Upper lobe of right lung (tissue), 1 donor: ENCODE measurements around the gene CPSF4L. TPM values are rescaled to one million over a fixed set of nuclear protein-coding genes. Genes with fewer than 3 reads are reported as not detected.

ENCODE experiments used
- ATAC-seq: fragments of 200-7000 bp; cut with Tn5 transposase; one replicate; pipeline ENCODE4 v1.9.1; 2020; ENCODE audit warnings: mild to moderate bottlenecking, moderate library complexity
- DNase-seq: peaks from one replicate; pipeline ENCODE4 v3.0.0-alpha.2; 2020
- H3K27ac ChIP-seq: fragments of 200-600 bp; one replicate; pipeline ENCODE4 v1.8.0; 2022
- H3K27me3 ChIP-seq: fragments of 200-600 bp; one replicate; pipeline ENCODE4 v1.8.0; 2022; ENCODE audit warnings: mild to moderate bottlenecking
- H3K36me3 ChIP-seq: fragments of 200-600 bp; one replicate; pipeline ENCODE4 v1.8.0; 2022
- H3K4me1 ChIP-seq: fragments of 200-600 bp; one replicate; pipeline ENCODE4 v1.8.0; 2022
- H3K4me3 ChIP-seq: fragments of 200-600 bp; one replicate; pipeline ENCODE4 v1.8.0; 2022; ENCODE audit warnings: mild to moderate bottlenecking
- H3K9me3 ChIP-seq: fragments of 200-600 bp; one replicate; pipeline ENCODE4 v1.8.0; 2022
- CTCF ChIP-seq: fragments of 200-600 bp; IDR thresholded peaks from one replicate; pipeline ENCODE4 v1.8.0; 2022; ENCODE audit warnings: antibody characterized with exemption
- intact Hi-C: fragments of 100-400 bp; cut with DNase I; formaldehyde crosslinking; loops from one replicate; pipeline ENCODE4 v1.11.0; 2022
- total RNA-seq: library from RNA; stranded (reverse); fragmentation: NEBNext Ultra II Directional; extraction: Animal tissue kit (Norgen Biotek cat#: 25700); gene quantifications from one replicate; pipeline ENCODE4 v1.2.1, GENCODE V29; 2021
- donor health status: DM: no; HTN: yes; CAD: no; lungs with severe emphysema.

The CPSF4L gene
- total RNA-seq, 1 donor from 2014 or later = not detected

- H3K4me1 ChIP-seq = peaks cover 34% of the 10 kb centered on the region
- peak overlapping the region; percentile 100 for H3K4me3 ChIP-seq
- intact Hi-C loops = no loop called here
Measured at GRCh38 chr17:73232587-73233373, 28.9 kb downstream of the CPSF4L start.

GRCh38 chr17:73231841-73232586, 29.7 kb downstream of the CPSF4L start:
- peak; percentile 47 for TF ChIP-seq CTCF
- H3K36me3 ChIP-seq = peaks cover 18% of the 10 kb centered on the region
- H3K4me1 ChIP-seq = peaks cover 40% of the 10 kb centered on the region
- no peaks in the 10 kb centered on the region for H3K27me3 ChIP-seq
- peak overlapping the region; percentile 100 for H3K4me3 ChIP-seq
- peak overlapping the region; percentile 90 for H3K27ac ChIP-seq
- no peaks in the 10 kb centered on the region for H3K9me3 ChIP-seq
- intact Hi-C loops = no loop called here
- DNase-seq = peak; percentile 99
- peak; percentile 98 for ATAC-seq

More at GRCh38 chr17:73232587-73233373, 28.9 kb downstream of the CPSF4L start:
- Histone ChIP-seq H3K27ac (peak overlapping the region; percentile 90), H3K36me3 (peaks cover 25% of the 10 kb centered on the region), H3K9me3 (no peaks in the 10 kb centered on the region), H3K27me3 (no peaks in the 10 kb centered on the region)
- TF ChIP-seq CTCF = no peak
- peak; percentile 57 for ATAC-seq
- peak; percentile 75 for DNase-seq

- peaks cover 12% of the 10 kb centered on the region for H3K36me3 ChIP-seq
- ATAC-seq = no peak
- TF ChIP-seq CTCF = no peak
- DNase-seq = no peak
- no peaks in the 10 kb centered on the region for H3K27me3 ChIP-seq
- H3K4me3 ChIP-seq = peak overlapping the region; percentile 100
- intact Hi-C loops = no loop called here
- peak overlapping the region; percentile 90 for H3K27ac ChIP-seq
- peaks cover 44% of the 10 kb centered on the region for H3K4me1 ChIP-seq
- H3K9me3 ChIP-seq = no peaks in the 10 kb centered on the region
Measured at GRCh38 chr17:73231395-73231794, 30.3 kb downstream of the CPSF4L start.

- no peak for ATAC-seq
- Histone ChIP-seq H3K9me3 (no peaks in the 10 kb centered on the region), H3K27me3 (no peaks in the 10 kb centered on the region), H3K36me3 (no peaks in the 10 kb centered on the region), H3K27ac (no peak overlapping the region), H3K4me3 (no peak overlapping the region), H3K4me1 (peaks cover 44% of the 10 kb centered on the region)
- intact Hi-C loops = no loop called here
- no peak for TF ChIP-seq CTCF
- DNase-seq = no peak
Measured at GRCh38 chr17:73230088-73230487, 31.6 kb downstream of the CPSF4L start.

- H3K9me3 ChIP-seq = no peaks in the 10 kb centered on the region
- no peaks in the 10 kb centered on the region for H3K27me3 ChIP-seq
- H3K4me1 ChIP-seq = peaks cover 44% of the 10 kb centered on the region
- H3K27ac ChIP-seq = peak overlapping the region; percentile 40
- peak; percentile 58 for ATAC-seq
- H3K36me3 ChIP-seq = no peaks in the 10 kb centered on the region
- DNase-seq = no peak
- H3K4me3 ChIP-seq = no peak overlapping the region
- TF ChIP-seq CTCF = no peak
- intact Hi-C loops = no loop called here
Measured at GRCh38 chr17:73228748-73229236, 32.9 kb downstream of the CPSF4L start.
